Measurements from ENCODE around the gene CFAP46.

Gene CFAP46

GRCh38 chr10:132885451-132886210, 56.7 kb downstream of the CFAP46 start:
- TF ChIP-seq CSDC2 (CRISPR knock-in tag; IDR thresholded peaks at IDR 0.05), result no peak
- TF ChIP-seq CREB5 (CRISPR knock-in tag; IDR thresholded peaks at IDR 0.05; ENCODE audit: low read depth), result no peak
- TF ChIP-seq TCF4 (CRISPR knock-in tag; IDR thresholded peaks at IDR 0.05; ENCODE audit: borderline replicate concordance), result no peak
- TF ChIP-seq PATZ1 (CRISPR knock-in tag; IDR thresholded peaks at IDR 0.05; ENCODE audit: borderline replicate concordance), result no peak
- no peak for TF ChIP-seq TSHZ2 (CRISPR knock-in tag; IDR thresholded peaks at IDR 0.05)
- no peak for TF ChIP-seq BACH2 (CRISPR knock-in tag; IDR thresholded peaks at IDR 0.05; ENCODE audit: borderline replicate concordance)
- no peak for TF ChIP-seq OSR1 (CRISPR knock-in tag; IDR thresholded peaks at IDR 0.05)
- TF ChIP-seq SNAI2 (CRISPR knock-in tag; IDR thresholded peaks at IDR 0.05), result no peak
- no peak for TF ChIP-seq ZNF565 (CRISPR knock-in tag; conservative IDR thresholded peaks at IDR 0.05; ENCODE audit: low read depth)
- TF ChIP-seq ESRRG (CRISPR knock-in tag; IDR thresholded peaks at IDR 0.05), result no peak
- TF ChIP-seq ZNF70 (CRISPR knock-in tag; IDR thresholded peaks at IDR 0.05), result no peak
- TF ChIP-seq RARB (CRISPR knock-in tag; IDR thresholded peaks at IDR 0.05), result no peak
- TF ChIP-seq ZFP3 (CRISPR knock-in tag; IDR thresholded peaks at IDR 0.05), result no peak
- no peak; the same call in 1 of the 3 replicates for ATAC-seq

GRCh38 chr10:132884691-132885271, 57.6 kb downstream of the CFAP46 start:
- no peak for TF ChIP-seq TOX (CRISPR knock-in tag; IDR thresholded peaks at IDR 0.05; ENCODE audit: borderline replicate concordance)
- TF ChIP-seq BACH2 (CRISPR knock-in tag; IDR thresholded peaks at IDR 0.05; ENCODE audit: borderline replicate concordance), result no peak
- no peak for TF ChIP-seq GLIS3 (CRISPR knock-in tag; IDR thresholded peaks at IDR 0.05)
- no peak for TF ChIP-seq TSHZ2 (CRISPR knock-in tag; IDR thresholded peaks at IDR 0.05)
- no peak for TF ChIP-seq PATZ1 (CRISPR knock-in tag; IDR thresholded peaks at IDR 0.05; ENCODE audit: borderline replicate concordance)
- no peak for TF ChIP-seq ZNF70 (CRISPR knock-in tag; IDR thresholded peaks at IDR 0.05)
- TF ChIP-seq SNAI2 (CRISPR knock-in tag; IDR thresholded peaks at IDR 0.05), result no peak
- TF ChIP-seq POU6F1 (CRISPR knock-in tag; IDR thresholded peaks at IDR 0.05; ENCODE audit: borderline replicate concordance, low read depth), result no peak
- TF ChIP-seq ESRRG (CRISPR knock-in tag; IDR thresholded peaks at IDR 0.05), result no peak
- no peak for TF ChIP-seq ZFP3 (CRISPR knock-in tag; IDR thresholded peaks at IDR 0.05)
- no peak for TF ChIP-seq ZFP30 (CRISPR knock-in tag; IDR thresholded peaks at IDR 0.05)
- no peak for TF ChIP-seq ZNF8 (CRISPR knock-in tag; IDR thresholded peaks at IDR 0.05)
- no peak for TF ChIP-seq ZC3H10 (CRISPR knock-in tag; IDR thresholded peaks at IDR 0.05)
- TF ChIP-seq CSDC2 (CRISPR knock-in tag; IDR thresholded peaks at IDR 0.05), result no peak
- no peak for TF ChIP-seq CSRNP3 (CRISPR knock-in tag; IDR thresholded peaks at IDR 0.05)
- TF ChIP-seq OSR1 (CRISPR knock-in tag; IDR thresholded peaks at IDR 0.05), result no peak
- no peak for TF ChIP-seq RARB (CRISPR knock-in tag; IDR thresholded peaks at IDR 0.05)
- no peak for TF ChIP-seq TCF4 (CRISPR knock-in tag; IDR thresholded peaks at IDR 0.05; ENCODE audit: borderline replicate concordance)
- TF ChIP-seq ARNTL (CRISPR knock-in tag; IDR thresholded peaks at IDR 0.05; ENCODE audit: borderline replicate concordance, low read depth), result no peak
- TF ChIP-seq ZNF565 (CRISPR knock-in tag; conservative IDR thresholded peaks at IDR 0.05; ENCODE audit: low read depth), result no peak
- ATAC-seq, result no peak

Measured in SK-N-SH treated with all-trans-retinoic acid at 6 μM for 48 hours (cell line).